MM.1S (cell line): ENCODE results near the gene GLB1L3.

Source experiments
- DNase-seq: peaks from one replicate; pipeline ENCODE4 v3.0.0-alpha.2; 2015
- H2AFZ ChIP-seq: fragments of 300-600 bp; sonication (generic); 2 replicates; pipeline ENCODE4 v1.6.0; 2016; ENCODE audit warnings: antibody characterized with exemption, low read length
- H3F3A ChIP-seq: fragments of 300-600 bp; sonication (generic); 2 replicates; pipeline ENCODE4 v1.6.1; 2016; ENCODE audit warnings: mild to moderate bottlenecking, antibody characterized with exemption, low read length, moderate library complexity, mixed read lengths; ENCODE audit not compliant: insufficient read depth
- H3K27ac ChIP-seq: fragments of 300-600 bp; sonication (generic); 2 replicates; pipeline ENCODE4 v1.5.1; 2016; ENCODE audit warnings: mild to moderate bottlenecking, low read length
- H3K27me3 ChIP-seq: fragments of 300-600 bp; sonication (generic); replicated peaks from 2 replicates; pipeline ENCODE4 v1.6.0; 2016; ENCODE audit warnings: low read length; ENCODE audit not compliant: insufficient read depth
- H3K36me3 ChIP-seq: fragments of 300-600 bp; sonication (generic); replicated peaks from 2 replicates; pipeline ENCODE4 v1.6.1; 2016; ENCODE audit warnings: mild to moderate bottlenecking, low read length, mixed read lengths; ENCODE audit not compliant: insufficient read depth
- H3K4me1 ChIP-seq: fragments of 300-600 bp; sonication (generic); 2 replicates; pipeline ENCODE4 v1.6.1; 2016; ENCODE audit warnings: low read length, mixed read lengths
- H3K4me2 ChIP-seq: fragments of 300-600 bp; sonication (generic); 2 replicates; pipeline ENCODE4 v1.6.0; 2016; ENCODE audit warnings: low read depth, low read length
- H3K4me3 ChIP-seq: fragments of 300-600 bp; sonication (generic); 2 replicates; pipeline ENCODE4 v1.5.1; 2016; ENCODE audit warnings: low read length, mixed read lengths
- H3K79me2 ChIP-seq: fragments of 300-600 bp; sonication (generic); 2 replicates; pipeline ENCODE4 v1.6.1; 2016; ENCODE audit warnings: mixed run types, low read length, mixed read lengths
- H3K9ac ChIP-seq: fragments of 300-600 bp; sonication (generic); 2 replicates; pipeline ENCODE4 v1.6.1; 2016; ENCODE audit warnings: low read length, mixed read lengths
- H3K9me2 ChIP-seq: fragments of 300-600 bp; sonication (generic); replicated peaks from 2 replicates; pipeline ENCODE4 v1.6.1; 2016; ENCODE audit warnings: mild to moderate bottlenecking, low read length, mixed read lengths; ENCODE audit not compliant: insufficient read depth
- H3K9me3 ChIP-seq: fragments of 300-600 bp; sonication (generic); replicated peaks from 2 replicates; pipeline ENCODE4 v1.6.1; 2016; ENCODE audit warnings: mild to moderate bottlenecking, low read length, mixed read lengths; ENCODE audit not compliant: insufficient read depth
- H4K20me1 ChIP-seq: fragments of 300-600 bp; sonication (generic); 2 replicates; pipeline ENCODE4 v1.6.1; 2016; ENCODE audit warnings: mild to moderate bottlenecking, low read length, moderate library complexity, mixed read lengths; ENCODE audit not compliant: insufficient read depth
- EZH2 ChIP-seq: fragments of 300-600 bp; sonication (generic); optimal IDR thresholded peaks from 2 replicates; pipeline ENCODE3; 2017; ENCODE audit warnings: low read depth, mild to moderate bottlenecking, antibody characterized with exemption, low read length, mixed read lengths
- EZH2phosphoT487 ChIP-seq: fragments of 300-600 bp; sonication (generic); IDR thresholded peaks from 2 replicates; pipeline ENCODE4 v1.6.1; 2018; ENCODE audit warnings: antibody characterized with exemption, low read length
- TF ChIP-seq, protein P1 (sequence below): fragments of 300-600 bp; sonication (generic); IDR thresholded peaks from 2 replicates; pipeline ENCODE4 v1.5.1; 2016; ENCODE audit warnings: antibody characterized with exemption, low read length, mixed read lengths

GLB1L3 gene

DNA sequence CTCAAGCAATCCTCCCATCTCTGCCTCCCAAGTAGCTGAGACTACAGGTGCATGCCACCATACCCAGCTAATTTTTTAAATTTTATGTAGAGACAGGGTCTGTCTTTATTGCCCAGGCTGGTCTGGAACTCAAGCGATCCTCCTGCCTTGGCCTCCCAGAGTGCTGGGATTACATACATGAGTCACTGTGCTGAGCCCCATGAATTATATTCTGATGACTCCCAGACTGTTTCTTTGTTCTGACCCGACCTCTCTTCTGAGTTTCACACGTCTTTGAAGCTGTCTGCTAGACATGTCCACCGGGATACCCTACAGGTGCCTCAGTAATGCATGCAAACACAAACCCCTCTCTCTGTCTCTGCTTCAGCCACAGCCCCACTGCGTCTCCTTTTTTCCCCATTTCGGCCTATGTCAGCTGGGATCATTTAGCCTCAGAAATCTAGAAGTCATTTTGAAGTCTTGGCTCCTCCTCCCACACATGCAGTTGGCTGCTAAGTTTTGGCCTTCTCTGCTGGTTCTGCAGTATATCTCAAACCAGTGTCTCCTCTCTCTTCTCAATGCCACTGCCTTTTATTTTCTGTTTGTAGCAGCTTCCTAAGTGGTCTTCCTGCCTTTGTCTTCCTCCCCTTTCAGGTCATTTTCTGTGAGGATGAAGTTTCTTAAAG is 46.9 kb upstream of the GLB1L3 start:
- TF ChIP-seq EZH2phosphoT487 (no peak), EZH2 (no peak)
- TF ChIP-seq, protein P1, sequence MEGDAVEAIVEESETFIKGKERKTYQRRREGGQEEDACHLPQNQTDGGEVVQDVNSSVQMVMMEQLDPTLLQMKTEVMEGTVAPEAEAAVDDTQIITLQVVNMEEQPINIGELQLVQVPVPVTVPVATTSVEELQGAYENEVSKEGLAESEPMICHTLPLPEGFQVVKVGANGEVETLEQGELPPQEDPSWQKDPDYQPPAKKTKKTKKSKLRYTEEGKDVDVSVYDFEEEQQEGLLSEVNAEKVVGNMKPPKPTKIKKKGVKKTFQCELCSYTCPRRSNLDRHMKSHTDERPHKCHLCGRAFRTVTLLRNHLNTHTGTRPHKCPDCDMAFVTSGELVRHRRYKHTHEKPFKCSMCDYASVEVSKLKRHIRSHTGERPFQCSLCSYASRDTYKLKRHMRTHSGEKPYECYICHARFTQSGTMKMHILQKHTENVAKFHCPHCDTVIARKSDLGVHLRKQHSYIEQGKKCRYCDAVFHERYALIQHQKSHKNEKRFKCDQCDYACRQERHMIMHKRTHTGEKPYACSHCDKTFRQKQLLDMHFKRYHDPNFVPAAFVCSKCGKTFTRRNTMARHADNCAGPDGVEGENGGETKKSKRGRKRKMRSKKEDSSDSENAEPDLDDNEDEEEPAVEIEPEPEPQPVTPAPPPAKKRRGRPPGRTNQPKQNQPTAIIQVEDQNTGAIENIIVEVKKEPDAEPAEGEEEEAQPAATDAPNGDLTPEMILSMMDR, result no peak
- no peak overlapping the region for H3K4me2 ChIP-seq
- no peak overlapping the region for H3K27ac ChIP-seq
- H3K4me1 ChIP-seq, result peaks cover 21% of the 10 kb centered on the region
- H3K36me3 ChIP-seq, result no peaks in the 10 kb centered on the region
- no peak overlapping the region for H3K9ac ChIP-seq
- H3K9me3 ChIP-seq, result no peaks in the 10 kb centered on the region
- H3K9me2 ChIP-seq, result no peaks in the 10 kb centered on the region
- no peak for DNase-seq
- H4K20me1 ChIP-seq, result no peaks in the 10 kb centered on the region
- H3K4me3 ChIP-seq, result no peak overlapping the region
- peaks cover 91% of the 10 kb centered on the region for H3K79me2 ChIP-seq
- H3K27me3 ChIP-seq, result no peaks in the 10 kb centered on the region
- peaks cover under 1% of the 10 kb centered on the region; the same call in 1 of the 2 replicates for H3F3A ChIP-seq
- H2AFZ ChIP-seq, result no peak overlapping the region

DNA sequence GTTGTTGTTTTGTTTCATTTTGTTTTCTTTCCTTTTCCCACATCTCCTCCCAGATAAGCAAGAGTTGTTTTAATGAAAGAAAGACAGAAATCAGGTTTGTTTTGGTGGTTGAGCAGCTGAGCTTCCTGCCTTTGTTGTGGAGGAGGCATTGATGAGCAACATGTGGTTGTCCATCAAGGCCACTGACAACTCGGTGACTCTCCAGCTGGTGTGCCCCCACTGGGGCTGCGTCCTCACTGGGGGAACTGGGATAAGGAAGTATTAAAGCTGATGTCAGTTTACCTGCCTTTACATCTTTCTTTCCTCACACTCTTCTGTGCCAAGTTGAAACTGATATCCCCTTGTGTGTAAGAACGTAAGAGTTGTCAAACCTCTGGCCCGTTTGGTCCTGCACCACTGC is 45.8 kb upstream of the GLB1L3 start:
- no peak overlapping the region for H2AFZ ChIP-seq
- H3K4me1 ChIP-seq, result peaks cover 21% of the 10 kb centered on the region
- H3K4me2 ChIP-seq, result no peak overlapping the region
- no peaks in the 10 kb centered on the region for H3K27me3 ChIP-seq
- H3K79me2 ChIP-seq, result peaks cover 94% of the 10 kb centered on the region
- H3K9me3 ChIP-seq, result no peaks in the 10 kb centered on the region
- H3K9ac ChIP-seq, result no peak overlapping the region
- no peaks in the 10 kb centered on the region for H4K20me1 ChIP-seq
- no peak for DNase-seq
- TF ChIP-seq EZH2 (no peak), EZH2phosphoT487 (no peak)
- TF ChIP-seq, protein P1, result no peak
- H3F3A ChIP-seq, result no peaks in the 10 kb centered on the region
- no peak overlapping the region for H3K27ac ChIP-seq
- no peak overlapping the region for H3K4me3 ChIP-seq
- H3K36me3 ChIP-seq, result no peaks in the 10 kb centered on the region
- no peaks in the 10 kb centered on the region for H3K9me2 ChIP-seq

DNA sequence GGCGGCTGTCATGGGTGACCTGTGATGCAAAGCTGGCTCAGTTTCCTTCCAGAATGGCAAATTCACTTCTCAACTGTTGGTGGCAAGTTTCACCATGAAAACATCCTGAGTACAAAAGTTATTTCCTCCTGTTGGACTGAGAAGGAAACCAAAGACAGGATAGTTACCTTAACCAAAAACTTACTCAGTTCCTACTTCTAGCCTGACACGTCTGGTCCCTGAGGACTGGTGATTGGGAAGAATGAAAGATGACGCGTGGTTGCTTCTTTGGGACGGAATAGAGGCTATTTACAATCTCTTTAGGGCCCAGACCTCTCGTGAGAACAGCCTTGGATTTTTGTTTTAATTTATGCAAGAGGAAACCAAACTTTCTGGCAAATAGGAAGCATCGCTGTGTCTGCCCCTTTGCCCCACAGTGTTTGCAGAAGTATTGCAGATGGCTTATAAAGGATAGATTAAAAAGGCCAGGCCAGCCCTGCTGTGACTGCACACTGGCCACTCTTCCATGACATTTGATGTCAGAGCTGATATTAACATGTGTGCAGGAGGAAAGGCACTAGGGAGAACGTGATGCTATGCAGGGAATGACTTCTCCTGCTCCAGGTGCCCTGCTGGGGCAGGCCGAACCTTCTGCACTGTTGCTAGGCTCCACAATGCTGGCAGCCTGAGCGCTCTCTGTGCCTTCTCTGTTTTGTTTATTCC is 44.1 kb upstream of the GLB1L3 start:
- Histone ChIP-seq H3K4me3 (no peak overlapping the region), H3K9me2 (no peaks in the 10 kb centered on the region), H3K9ac (no peak overlapping the region), H3K9me3 (no peaks in the 10 kb centered on the region), H3K4me1 (peaks cover 12% of the 10 kb centered on the region; the same call in 1 of the 2 replicates), H3F3A (no peaks in the 10 kb centered on the region), H3K27ac (no peak overlapping the region), H4K20me1 (no peaks in the 10 kb centered on the region), H3K27me3 (no peaks in the 10 kb centered on the region), H3K79me2 (peaks cover 82% of the 10 kb centered on the region), H3K4me2 (no peak overlapping the region), H2AFZ (no peak overlapping the region), H3K36me3 (no peaks in the 10 kb centered on the region)
- TF ChIP-seq, protein P1, result no peak
- no peak for TF ChIP-seq EZH2phosphoT487
- TF ChIP-seq EZH2, result no peak
- DNase-seq, result no peak
